Germinal center (tissue), 1 donor: ENCODE results near the gene SLAIN2.
"Not testable (repeated sequence)": the region's sequence is repeated elsewhere in the genome, so short reads cannot be mapped to it uniquely, and the experiment has no call there.

Experiments used
- DNase-seq: peaks from one replicate; pipeline ENCODE4 v3.0.0; 2012; ENCODE audit warnings: mixed read lengths, low spot score

Gene SLAIN2

GRCh38 chr4:48370260-48371134 lies 29.2 kb downstream of the SLAIN2 start:
- DNase-seq, result peak; percentile 53

GRCh38 chr4:48372272-48372671 lies 30.9 kb downstream of the SLAIN2 start:
- DNase-seq, result no peak

DNA sequence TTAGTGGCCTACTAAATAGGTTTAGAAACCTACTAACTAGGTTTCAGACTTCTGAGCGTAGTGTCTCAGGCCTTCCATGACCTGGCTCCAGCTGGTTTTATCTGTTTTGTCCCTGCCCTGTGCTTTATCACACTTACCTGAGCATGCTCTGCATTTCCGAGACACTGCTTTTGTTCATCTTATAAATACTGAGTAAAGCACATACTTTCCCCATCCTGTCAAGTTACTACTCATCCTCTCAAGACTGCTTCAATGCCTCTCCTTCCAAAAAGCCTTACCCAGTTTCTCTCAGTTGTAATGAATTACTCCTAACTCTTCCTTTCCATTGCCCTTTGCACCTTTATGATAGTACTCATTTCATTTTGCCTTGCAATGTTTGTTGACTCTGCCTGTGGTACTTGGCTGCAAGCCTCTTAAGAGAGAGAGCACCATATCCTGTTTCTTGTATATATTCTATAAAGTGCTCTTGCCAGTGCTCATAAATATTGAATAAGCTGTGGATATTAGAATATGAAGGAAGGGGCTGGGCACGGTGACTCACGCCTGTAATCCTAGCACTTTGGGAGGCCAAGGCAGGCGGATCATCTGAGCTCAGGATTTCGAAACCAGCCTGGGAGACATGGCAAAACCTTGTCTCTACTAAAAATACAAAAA lies 34.4 kb downstream of the SLAIN2 start:
- no peak for DNase-seq

- no peak for DNase-seq
These were observed 38.4 kb downstream of the SLAIN2 start for GRCh38 chr4:48379587-48380180.

- no peak for DNase-seq
These were observed 39.3 kb downstream of the SLAIN2 start for GRCh38 chr4:48380583-48381167.

DNA sequence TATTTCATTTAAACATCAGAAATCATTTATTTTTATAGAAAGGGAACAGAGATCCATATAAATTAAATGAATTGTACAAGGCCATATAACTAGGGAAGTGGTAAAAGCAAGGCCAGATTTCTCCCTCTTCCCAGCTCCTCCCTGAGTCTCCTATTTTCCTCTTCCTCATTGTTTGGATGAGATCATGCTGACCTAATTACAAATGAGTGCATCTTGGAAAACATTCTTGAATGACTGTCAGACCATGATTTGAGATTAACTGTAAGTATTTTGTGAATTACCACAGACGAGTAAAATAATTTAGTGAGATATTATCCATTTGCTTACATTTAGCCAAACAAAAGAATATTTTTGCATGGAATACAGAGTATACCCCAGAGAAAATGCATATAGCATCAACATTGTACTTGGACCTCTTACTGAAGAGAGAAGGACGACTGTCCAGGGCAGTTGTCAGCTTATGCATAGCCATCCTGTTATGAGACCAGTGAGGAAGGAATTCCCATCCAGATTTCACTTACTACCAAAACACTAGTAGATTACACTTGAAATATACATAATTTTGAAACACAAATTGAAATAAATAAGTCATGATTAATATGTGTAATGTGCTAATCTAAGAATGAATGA lies 47.3 kb downstream of the SLAIN2 start:
- DNase-seq, result no peak

- DNase-seq, result no peak
These were observed 54.7 kb downstream of the SLAIN2 start for GRCh38 chr4:48396043-48396442.

DNA sequence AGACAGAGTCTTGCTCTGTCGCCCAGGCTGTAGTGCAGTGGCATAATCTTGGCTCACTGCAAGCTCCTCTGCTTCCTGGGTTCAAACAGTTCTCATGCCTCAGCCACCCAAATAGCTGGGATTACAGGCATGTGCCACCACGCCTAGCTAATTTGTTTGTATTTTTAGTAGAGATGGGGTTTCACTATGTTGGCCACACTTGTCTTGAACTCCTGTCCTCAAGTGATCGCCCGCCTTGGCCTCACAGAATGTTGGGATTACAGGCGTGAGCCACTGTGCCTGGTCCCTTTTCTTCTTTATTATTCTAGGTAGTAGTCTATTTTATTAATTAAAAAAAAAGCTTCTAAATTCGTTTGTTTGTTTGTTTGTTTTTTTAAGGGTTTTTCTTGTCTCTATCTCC lies 59.1 kb downstream of the SLAIN2 start:
- no peak for DNase-seq

- no peak for DNase-seq
These were observed 62.0 kb downstream of the SLAIN2 start for GRCh38 chr4:48403358-48403757.

GRCh38 chr4:48403779-48404178 lies 62.5 kb downstream of the SLAIN2 start:
- no peak for DNase-seq

GRCh38 chr4:48405924-48406323 lies 64.6 kb downstream of the SLAIN2 start:
- DNase-seq, result no peak

DNA sequence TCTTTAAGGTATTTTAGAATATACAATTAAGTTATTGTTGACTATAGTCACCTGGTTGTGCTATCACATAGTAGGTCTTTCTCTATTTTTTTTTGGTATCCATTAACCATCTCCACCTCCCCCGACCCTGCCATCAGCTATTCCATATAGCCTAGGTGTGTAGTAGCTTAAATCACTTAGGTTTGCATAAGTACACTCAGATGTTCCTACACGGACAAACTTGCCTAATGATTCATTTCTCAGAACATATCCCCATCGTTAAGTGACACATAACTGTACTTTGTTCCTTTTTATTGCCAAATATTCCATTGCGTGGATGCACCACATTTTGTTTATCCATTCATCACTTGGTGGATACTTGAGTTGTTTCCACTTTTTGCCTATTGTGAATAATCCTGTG lies 67.9 kb downstream of the SLAIN2 start:
- no peak for DNase-seq

DNA sequence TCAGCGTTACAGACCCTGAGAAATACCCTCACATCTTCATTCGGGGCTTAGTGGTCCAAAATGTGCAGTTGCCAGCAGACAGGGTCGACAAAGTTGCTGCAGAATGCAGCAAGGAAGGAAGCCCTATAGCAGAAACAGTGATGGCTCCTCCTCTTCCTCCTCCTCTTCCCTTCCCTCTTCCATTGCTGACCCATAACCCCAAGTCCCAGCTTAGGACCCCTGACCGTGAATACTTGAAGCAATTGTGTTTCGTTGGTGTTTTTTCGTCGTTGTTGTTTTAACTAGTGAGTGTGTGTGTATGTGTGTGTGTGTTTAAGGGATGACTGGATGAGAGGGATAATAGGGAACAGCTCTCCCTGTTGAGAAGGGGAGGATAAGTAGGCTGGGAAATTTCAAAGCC lies 69.5 kb downstream of the SLAIN2 start:
- DNase-seq, result no peak

GRCh38 chr4:48420144-48420543 lies 78.8 kb downstream of the SLAIN2 start:
- DNase-seq, result no peak

GRCh38 chr4:48421101-48421500 lies 79.8 kb downstream of the SLAIN2 start:
- DNase-seq, result no peak

DNA sequence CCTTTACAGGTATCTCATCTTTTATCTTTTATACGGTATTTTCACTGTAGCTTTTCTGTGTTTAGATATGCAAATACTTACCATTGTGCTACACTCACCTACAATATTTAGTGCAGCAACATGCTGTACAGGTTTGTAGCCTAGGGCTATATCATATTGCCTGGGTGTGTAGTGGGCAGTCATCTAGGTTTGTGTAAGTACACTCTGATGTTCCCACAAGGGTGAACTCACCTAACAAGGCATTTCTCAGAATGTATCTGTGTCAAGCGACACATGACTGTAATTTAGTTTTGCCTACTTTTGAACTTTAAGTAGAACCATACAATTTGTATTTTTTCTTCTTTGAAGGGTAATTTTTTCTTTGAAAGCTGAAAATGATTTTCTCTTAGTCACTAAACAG lies 87.6 kb downstream of the SLAIN2 start:
- no peak for DNase-seq

GRCh38 chr4:48429709-48430474 lies 88.6 kb downstream of the SLAIN2 start:
- DNase-seq, result no peak

DNA sequence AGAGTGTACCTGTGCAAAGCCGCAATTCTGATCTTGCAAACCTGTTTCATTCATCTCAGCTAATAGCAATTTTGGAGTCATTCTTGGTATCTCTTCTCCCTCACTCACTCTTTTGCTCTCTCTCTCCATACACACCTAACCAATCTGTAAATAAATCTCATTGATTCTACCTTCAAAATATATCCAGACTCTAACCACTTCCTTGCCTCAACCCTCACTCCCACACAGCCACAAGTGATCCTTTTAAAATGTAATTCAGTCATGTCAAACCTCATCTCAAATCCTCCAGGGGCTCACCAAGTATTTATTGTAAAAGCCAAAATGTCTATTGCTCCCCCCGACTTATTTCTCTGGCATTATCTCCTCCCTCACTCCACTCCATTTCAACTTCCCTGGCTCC lies 90.1 kb downstream of the SLAIN2 start:
- no peak for DNase-seq

DNA sequence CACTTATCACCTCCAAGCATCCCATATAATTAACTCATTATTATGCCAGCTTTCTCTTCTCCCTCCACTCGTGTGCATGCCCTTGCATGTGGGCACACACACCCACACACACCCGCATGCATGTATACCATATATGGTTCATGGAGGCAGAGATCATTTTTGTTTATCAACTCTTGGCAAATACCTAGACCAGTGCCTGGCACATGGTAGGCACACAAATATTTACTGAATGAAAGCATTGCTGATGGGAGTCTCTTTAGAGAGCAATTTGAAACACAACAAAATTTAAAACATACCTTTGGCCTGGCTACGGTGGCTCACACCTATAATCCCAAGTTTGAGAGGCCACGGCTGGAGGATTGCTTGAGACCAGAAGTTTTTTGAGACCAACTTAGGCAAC lies 90.7 kb downstream of the SLAIN2 start:
- DNase-seq, result no peak

DNA sequence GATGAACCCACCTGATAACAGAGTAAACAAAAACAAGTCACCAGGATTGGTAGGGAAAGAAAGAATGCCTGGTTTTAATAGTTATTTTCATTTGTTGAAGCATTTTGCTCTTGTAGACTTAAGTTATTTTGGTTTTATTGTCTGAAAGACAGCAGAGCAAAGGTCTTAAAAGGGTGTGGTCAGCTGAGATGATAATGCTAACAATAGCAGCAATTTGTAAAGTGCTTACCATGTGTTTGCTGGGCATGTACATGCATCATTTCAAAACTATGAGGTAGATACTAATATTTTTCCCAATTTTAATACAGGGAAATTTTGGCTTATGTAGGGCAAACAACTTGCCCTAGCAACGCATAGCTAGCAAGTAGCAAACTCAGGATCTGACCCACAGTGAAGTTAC lies 95.0 kb downstream of the SLAIN2 start:
- no peak for DNase-seq

- no peak for DNase-seq
These were observed 98.7 kb downstream of the SLAIN2 start for GRCh38 chr4:48439988-48440387.

- DNase-seq, result not testable (repeated sequence)
These were observed 99.6 kb downstream of the SLAIN2 start for GRCh38 chr4:48440914-48441313.
